Vagina (tissue), 2 donors: ENCODE results near the gene PTPRB. TPM values are rescaled to one million over a fixed set of nuclear protein-coding genes. Genes with fewer than 3 reads are reported as not detected.

Experiments
- DNase-seq, 2 donors: peaks; one replicate each; pipeline ENCODE4 v3.0.0-alpha.2; 2017; ENCODE audit errors: extremely low spot score in 2 of 2
- H3K27ac ChIP-seq: fragments of 200-600 bp; sonication (generic); one replicate; pipeline ENCODE4 v1.5.1; 2019
- H3K27me3 ChIP-seq: fragments of 200-600 bp; sonication (generic); one replicate; pipeline ENCODE4 v1.5.1; 2019
- H3K36me3 ChIP-seq, 2 donors: fragments of 200-600 bp; sonication (generic); one replicate each; pipeline ENCODE4 v1.5.1; 2017 to 2019
- H3K4me1 ChIP-seq: fragments of 200-600 bp; sonication (generic); one replicate; pipeline ENCODE4 v1.5.1; 2019
- H3K4me3 ChIP-seq, 2 donors: fragments of 200-600 bp; sonication (generic); 1 replicate in 1 of 2; 2 replicates in 1 of 2; pipeline ENCODE4 v1.5.1; 2016 to 2019
- H3K9me3 ChIP-seq: fragments of 200-600 bp; sonication (generic); one replicate; pipeline ENCODE4 v1.5.1; 2019
- CTCF ChIP-seq, 3 experiments: fragments of 450-650 bp in 2 of 3; fragments of 200-600 bp in 1 of 3; sonication (generic) in 1 of 3; IDR thresholded peaks; one replicate each; pipeline ENCODE4 v1.5.1; 2017 to 2019; ENCODE audit warnings: antibody characterized with exemption in 3 of 3, mild to moderate bottlenecking in 2 of 3, moderate library complexity in 2 of 3
- POLR2A ChIP-seq, 2 donors: fragments of 450-650 bp; IDR thresholded peaks; one replicate each; pipeline ENCODE4 v1.6.1; 2017; ENCODE audit warnings: antibody characterized with exemption in 2 of 2, mild to moderate bottlenecking in 2 of 2, moderate library complexity in 2 of 2
- POLR2AphosphoS5 ChIP-seq, 2 donors: sonication (generic); formaldehyde crosslinking; IDR thresholded peaks; one replicate each; pipeline ENCODE4 v1.9.0; 2017; ENCODE audit warnings: antibody characterized with exemption in 2 of 2, mild to moderate bottlenecking in 2 of 2, low read depth in 1 of 2; ENCODE audit not compliant: insufficient read depth in 1 of 2
- intact Hi-C: fragments of 100-400 bp; cut with DNase I; formaldehyde crosslinking; loops from one replicate; pipeline ENCODE4 v1.15.1; 2023
- total RNA-seq: library from RNA; depleted of rRNA; stranded (reverse); fragments of >200 nt; gene quantifications from one replicate; pipeline ENCODE4 v1.2.3, GENCODE V29; 2016

PTPRB gene
- total RNA-seq, 1 donor from 2014 or later: 21.9 TPM

- no peak for DNase-seq
- TF ChIP-seq CTCF (IDR thresholded peaks at IDR 0.05) (peak; percentile 38 to 74 (median 69)), POLR2AphosphoS5 (IDR thresholded peaks at IDR 0.05; ENCODE audit: insufficient read depth in 1 of 2, low read depth in 1 of 2) (peak in 1 of 2 donors; percentile 18), POLR2A (IDR thresholded peaks at IDR 0.05) (no peak)
Observed at GRCh38 chr12:70576341-70577282, 60.6 kb downstream of the PTPRB start.

GRCh38 chr12:70571705-70572268 lies 65.4 kb downstream of the PTPRB start:
- intact Hi-C loops: no loop called here
- H3K27me3 ChIP-seq: no peaks in the 10 kb centered on the region
- H3K36me3 ChIP-seq: no peaks in the 10 kb centered on the region
- H3K9me3 ChIP-seq: no peaks in the 10 kb centered on the region
- no peak for DNase-seq
- H3K27ac ChIP-seq: no peak overlapping the region
- H3K4me1 ChIP-seq: peaks cover 6% of the 10 kb centered on the region
- no peak overlapping the region for H3K4me3 ChIP-seq
- TF ChIP-seq CTCF (IDR thresholded peaks at IDR 0.05): no peak
- no peak for TF ChIP-seq POLR2AphosphoS5 (IDR thresholded peaks at IDR 0.05; ENCODE audit: insufficient read depth in 1 of 2, low read depth in 1 of 2)
- TF ChIP-seq POLR2A (IDR thresholded peaks at IDR 0.05): no peak

More at GRCh38 chr12:70576341-70577282, 60.6 kb downstream of the PTPRB start:
- Histone ChIP-seq H3K4me1 (peaks cover 2% of the 10 kb centered on the region), H3K36me3 (no peaks in the 10 kb centered on the region), H3K4me3 (no peak overlapping the region), H3K27ac (no peak overlapping the region), H3K9me3 (no peaks in the 10 kb centered on the region), H3K27me3 (no peaks in the 10 kb centered on the region)
- intact Hi-C loops: loop anchor here (5.0 kb wide), 1 partner anchor 699 kb away; no protein-coding TSS in a partner anchor

GRCh38 chr12:70571029-70571428 lies 66.2 kb downstream of the PTPRB start:
- Histone ChIP-seq H3K4me3 (no peak overlapping the region), H3K4me1 (peaks cover 6% of the 10 kb centered on the region), H3K27me3 (no peaks in the 10 kb centered on the region), H3K9me3 (no peaks in the 10 kb centered on the region), H3K36me3 (no peaks in the 10 kb centered on the region), H3K27ac (no peak overlapping the region)
- DNase-seq: no peak
- TF ChIP-seq POLR2A (IDR thresholded peaks at IDR 0.05) (no peak), POLR2AphosphoS5 (IDR thresholded peaks at IDR 0.05; ENCODE audit: insufficient read depth in 1 of 2, low read depth in 1 of 2) (no peak), CTCF (IDR thresholded peaks at IDR 0.05) (no peak)
- intact Hi-C loops: no loop called here

DNA sequence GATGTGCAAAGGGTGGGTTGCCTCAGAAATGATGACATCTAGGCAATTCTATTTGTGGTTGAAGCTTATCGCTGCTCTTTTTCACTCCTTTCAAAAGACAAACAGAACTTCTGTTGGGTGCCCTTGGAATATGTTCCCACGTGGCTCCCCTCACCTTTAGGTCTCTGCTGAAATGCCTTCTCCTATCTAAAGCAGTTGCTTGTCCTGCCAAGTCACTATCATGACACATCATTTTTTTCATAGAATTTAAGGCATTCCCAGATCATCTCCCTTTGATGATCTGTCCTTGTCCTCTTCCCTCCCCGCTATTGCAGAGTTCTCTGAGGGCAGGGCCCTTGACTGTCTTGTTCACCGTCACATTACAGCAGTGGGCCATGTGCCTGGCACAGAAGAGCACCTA lies 75.7 kb downstream of the PTPRB start:
- Histone ChIP-seq H3K27ac (no peak overlapping the region), H3K27me3 (no peaks in the 10 kb centered on the region), H3K36me3 (no peaks in the 10 kb centered on the region), H3K4me3 (no peak overlapping the region), H3K9me3 (no peaks in the 10 kb centered on the region), H3K4me1 (no peaks in the 10 kb centered on the region)
- DNase-seq: no peak
- intact Hi-C loops: no loop called here
- TF ChIP-seq CTCF (IDR thresholded peaks at IDR 0.05) (no peak), POLR2AphosphoS5 (IDR thresholded peaks at IDR 0.05; ENCODE audit: insufficient read depth in 1 of 2, low read depth in 1 of 2) (no peak)

DNA sequence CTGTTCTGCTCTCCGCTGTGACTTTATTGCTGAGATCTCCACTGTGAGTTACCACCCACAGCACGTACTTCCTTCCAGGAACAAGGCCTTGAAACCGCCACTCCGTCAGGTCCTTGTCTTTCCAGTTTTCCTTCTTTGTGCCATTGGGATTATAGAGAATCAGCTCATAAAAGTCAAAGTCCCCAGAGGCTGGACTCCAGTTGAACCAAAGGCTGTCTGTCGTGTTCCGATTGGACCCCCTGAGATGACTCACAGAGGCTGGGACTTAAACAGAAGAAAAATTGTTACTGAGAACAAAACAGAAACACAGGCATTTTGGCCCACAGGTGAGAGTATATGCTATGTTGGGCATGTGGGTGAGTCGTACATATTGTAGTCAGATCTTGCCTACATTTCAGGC lies 76.6 kb downstream of the PTPRB start:
- Histone ChIP-seq H3K4me1 (no peaks in the 10 kb centered on the region), H3K27me3 (no peaks in the 10 kb centered on the region), H3K4me3 (no peak overlapping the region), H3K36me3 (no peaks in the 10 kb centered on the region), H3K9me3 (no peaks in the 10 kb centered on the region), H3K27ac (no peak overlapping the region)
- TF ChIP-seq POLR2AphosphoS5 (IDR thresholded peaks at IDR 0.05; ENCODE audit: insufficient read depth in 1 of 2, low read depth in 1 of 2) (no peak), CTCF (IDR thresholded peaks at IDR 0.05) (no peak), POLR2A (IDR thresholded peaks at IDR 0.05) (no peak)
- intact Hi-C loops: no loop called here
- no peak for DNase-seq
